Right ventricle myocardium inferior (tissue), 1 donor: Measurements from ENCODE around the gene KLHL20. TPM values are rescaled to one million over a fixed set of nuclear protein-coding genes. Genes with fewer than 3 reads are reported as not detected.
A peak's percentile ranks its signal among the peaks of the same experiment; 100 is the strongest.
"Not testable (repeated sequence)": the region's sequence is repeated elsewhere in the genome, so short reads cannot be mapped to it uniquely, and the experiment has no call there.

Experiments
- ATAC-seq: fragments of 200-7000 bp; cut with Tn5 transposase; one replicate; pipeline ENCODE4 v1.9.1; 2020; ENCODE audit warnings: mild to moderate bottlenecking, moderate library complexity
- DNase-seq: peaks from one replicate; pipeline ENCODE4 v3.0.0; 2021; ENCODE audit errors: missing footprints
- intact Hi-C: fragments of 100-400 bp; cut with DNase I; formaldehyde crosslinking; loops from one replicate; pipeline ENCODE4 v1.11.0; 2022
- total RNA-seq: library from RNA; stranded (reverse); fragmentation: NEBNext Ultra II Directional; extraction: Animal tissue kit (Norgen Biotek cat#: 25700); gene quantifications from one replicate; pipeline ENCODE4 v1.2.1, GENCODE V29; 2021
- donor health status: DM: no; HTN: yes; CAD: no; lungs with severe emphysema.

The KLHL20 gene
- total RNA-seq, 1 donor from 2014 or later, result 16.5 TPM

DNA sequence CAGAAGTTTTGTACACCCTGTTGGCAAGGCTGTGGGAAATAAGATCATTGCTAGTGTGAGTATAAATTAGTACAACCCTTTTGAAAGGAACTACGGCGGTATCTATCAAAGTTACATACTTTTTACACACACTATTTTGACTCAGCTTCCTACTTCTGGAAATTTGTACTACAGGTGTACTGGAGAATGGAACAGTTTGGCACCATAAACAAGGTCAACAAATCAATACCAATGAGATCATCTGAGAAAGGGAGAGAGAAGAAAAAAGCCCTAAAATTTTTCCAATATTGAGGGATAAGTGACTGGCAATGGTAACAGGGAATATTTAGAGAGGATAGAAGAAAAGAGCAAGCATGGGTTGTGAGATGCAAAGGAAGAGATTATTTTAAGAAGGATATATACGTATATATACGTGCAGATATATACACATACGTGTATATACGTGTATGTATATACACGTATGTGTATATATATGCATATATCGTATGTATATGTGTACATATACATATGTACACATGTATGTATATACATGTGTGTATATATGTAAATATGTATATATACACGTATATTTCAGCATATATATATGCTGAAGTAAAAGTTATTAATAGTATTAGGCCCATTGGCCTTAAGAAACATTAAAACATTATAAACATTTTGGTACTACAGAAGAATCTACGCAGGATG is 27.6 kb downstream of the KLHL20 start:
- ATAC-seq (no peak), DNase-seq (no peak)
- intact Hi-C loops, result no loop called here

DNA sequence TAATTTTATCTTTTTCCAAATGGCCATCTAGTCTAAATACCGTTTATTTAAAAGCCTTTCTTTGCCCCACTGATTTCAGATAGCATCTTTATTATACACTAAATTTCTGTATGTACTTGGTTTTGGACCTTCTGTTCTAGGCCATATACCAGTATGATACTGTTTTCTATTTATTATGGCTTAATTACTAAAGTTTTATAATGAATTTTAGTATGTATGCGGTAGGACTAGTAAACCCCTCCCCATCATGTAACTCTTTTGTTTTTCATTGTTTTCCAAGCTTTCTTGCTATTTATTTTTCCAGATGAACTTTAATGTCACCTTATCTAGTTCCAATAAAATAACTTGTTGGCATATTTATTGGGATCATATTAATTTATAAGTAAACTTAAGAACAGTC is 29.9 kb downstream of the KLHL20 start:
- no peak for DNase-seq
- intact Hi-C loops, result no loop called here
- ATAC-seq, result no peak

DNA sequence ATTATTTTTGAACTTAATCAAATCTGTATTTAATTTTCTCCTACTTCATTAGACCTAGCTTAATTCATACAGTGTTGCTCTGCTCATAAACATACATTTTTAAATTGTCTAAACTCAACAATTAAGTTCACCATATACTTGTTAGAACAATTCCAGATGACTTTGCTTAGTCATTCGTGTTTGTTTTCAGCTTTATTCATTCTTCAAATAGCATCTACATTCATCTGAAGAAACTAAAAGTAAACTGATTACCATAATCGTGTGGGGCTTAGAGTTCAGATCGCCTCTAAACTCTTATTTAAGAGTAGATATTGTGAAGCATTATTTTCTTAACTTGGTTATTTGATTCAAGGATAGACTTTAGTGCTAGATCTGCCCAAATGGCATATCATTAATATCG is 34.4 kb downstream of the KLHL20 start:
- no peak for ATAC-seq
- intact Hi-C loops, result no loop called here
- DNase-seq, result no peak

DNA sequence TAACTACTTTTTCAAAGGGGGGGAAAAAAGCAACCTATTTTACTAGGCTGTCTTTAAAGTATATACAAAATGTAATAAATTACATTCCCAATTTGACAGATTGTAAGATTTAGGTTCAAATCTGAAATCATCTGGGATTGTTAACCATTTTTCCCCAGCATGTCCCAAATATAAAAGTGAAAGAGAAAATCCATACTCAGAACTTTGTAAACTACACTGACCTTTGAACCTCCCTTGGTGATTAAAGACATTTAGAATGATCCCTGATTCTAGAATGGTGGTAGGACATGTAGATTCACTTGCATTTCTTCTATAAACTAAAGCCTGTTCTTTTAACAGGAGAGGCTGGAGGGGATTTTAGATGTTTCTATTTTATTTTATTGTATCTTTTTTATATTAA is 39.0 kb downstream of the KLHL20 start:
- ATAC-seq, result no peak
- no peak for DNase-seq
- intact Hi-C loops, result no loop called here

DNA sequence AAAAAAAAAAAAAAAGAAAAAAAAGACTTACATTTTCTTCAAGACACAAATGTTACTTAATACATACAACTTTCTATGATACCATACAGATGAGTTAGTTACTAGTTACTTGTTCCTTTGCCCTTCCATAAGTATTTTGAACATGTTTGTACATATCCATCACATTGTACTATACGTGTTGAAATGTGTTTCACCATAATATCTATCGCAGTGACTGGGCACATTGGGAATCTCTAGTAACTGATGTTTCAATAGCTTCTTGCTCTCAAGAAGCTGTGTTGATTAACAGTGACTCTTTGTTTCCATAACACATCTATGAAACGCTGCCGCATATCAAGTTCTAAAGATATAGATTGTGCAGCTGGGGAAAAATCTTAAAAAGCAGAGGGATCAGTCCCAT is 42.9 kb downstream of the KLHL20 start:
- intact Hi-C loops, result no loop called here
- no peak for ATAC-seq

DNA sequence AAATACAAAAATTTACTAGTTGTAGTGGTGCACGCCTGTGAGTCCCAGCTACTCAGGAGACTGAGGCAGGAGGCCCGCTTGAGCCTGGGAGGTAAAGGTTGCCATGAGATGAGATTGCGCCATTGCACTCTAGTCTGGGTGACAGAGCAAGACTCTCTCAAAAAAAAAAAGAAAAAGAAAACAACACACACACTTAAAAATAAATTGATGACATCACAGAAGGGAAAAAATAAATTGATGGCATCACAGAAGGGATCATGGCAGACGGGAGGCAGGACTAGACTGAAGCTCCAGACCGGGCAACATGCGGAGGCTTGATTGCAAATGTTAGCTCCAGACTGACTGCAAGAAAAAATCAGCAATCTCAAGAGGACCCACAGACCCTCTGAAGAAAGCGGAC is 43.3 kb downstream of the KLHL20 start:
- intact Hi-C loops, result no loop called here
- ATAC-seq (no peak), DNase-seq (no peak)

More for the DNA sequence above, 42.9 kb downstream of the KLHL20 start:
- no peak for DNase-seq

DNA sequence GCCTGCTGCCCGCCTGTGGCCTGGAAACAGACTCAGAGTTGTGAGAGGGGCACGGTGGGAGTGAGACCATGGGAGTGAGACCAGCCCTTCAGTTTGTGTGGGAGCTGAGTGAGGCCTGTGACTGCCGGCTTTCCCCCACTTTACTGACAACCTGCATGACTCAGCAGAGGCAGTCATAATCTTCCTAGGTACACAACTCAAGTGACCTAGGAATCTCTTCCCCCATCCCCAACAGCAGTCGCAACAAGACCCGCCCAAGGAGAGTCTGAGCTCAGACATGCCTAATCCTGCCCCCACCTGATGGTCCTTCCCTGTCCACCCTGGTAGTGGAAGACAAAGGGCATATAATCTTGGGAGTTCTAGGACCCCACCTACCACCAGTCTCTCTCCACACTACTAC is 44.2 kb downstream of the KLHL20 start:
- ATAC-seq (no peak), DNase-seq (peak; percentile 47)
- intact Hi-C loops, result no loop called here

DNA sequence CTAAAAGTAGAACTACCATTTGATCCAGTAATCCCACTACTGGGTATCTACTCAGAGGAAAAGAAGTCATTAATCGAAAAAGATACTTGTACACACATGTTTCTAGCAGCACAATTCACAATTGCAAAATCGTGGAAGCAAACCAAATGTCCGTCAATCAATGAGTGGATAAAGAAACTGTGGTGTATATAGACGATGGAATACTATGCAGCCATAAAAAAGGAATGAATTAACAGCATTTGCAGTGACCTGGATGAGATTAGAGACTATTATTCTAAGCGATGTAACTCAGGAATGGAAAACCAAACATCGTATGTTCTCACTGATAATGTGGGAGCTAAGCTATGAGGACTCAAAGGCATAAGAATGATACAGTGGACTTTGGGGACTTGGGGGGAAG is 49.5 kb downstream of the KLHL20 start:
- DNase-seq, ATAC-seq, intact Hi-C loops: not testable (repeated sequence)

DNA sequence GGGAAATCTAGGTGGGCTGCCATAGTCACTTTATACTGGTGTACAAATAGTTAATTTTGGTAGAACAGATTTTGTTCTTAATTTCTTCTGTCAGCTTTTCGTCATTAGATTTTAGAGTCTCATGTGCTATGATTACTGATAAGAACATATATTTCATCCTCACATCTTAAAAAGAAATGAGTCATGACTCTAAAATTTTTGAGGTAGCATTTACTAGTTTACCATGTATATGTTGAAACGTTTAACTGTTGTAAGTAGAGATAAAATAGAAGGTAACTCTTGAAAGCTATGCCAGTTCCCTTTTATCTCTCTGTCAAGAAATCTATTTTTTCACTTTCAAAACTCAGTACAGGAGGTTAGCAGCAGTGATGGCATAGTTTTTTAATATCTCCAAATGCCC is 53.4 kb downstream of the KLHL20 start:
- ATAC-seq (no peak), DNase-seq (no peak)
- intact Hi-C loops, result no loop called here

DNA sequence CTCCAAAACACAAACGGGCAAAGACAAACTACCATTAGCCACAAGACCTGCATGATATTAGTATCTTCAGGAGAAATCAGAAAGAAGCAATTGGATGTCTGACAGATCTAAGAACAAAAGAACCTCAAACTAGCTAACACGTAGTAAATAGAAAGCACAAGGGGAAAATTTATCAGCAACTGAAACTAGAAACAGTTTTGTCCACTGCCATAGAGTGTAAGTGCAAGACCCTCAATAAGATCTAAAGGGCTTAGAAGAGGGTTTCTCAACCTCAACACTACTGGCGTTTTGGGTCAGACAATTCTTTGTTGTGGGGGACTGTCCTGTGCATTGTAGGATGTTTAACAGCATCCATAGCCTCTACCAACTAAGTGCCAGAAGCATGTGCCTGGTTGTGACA is 54.0 kb downstream of the KLHL20 start:
- intact Hi-C loops, result no loop called here
- DNase-seq (no peak), ATAC-seq (no peak)

DNA sequence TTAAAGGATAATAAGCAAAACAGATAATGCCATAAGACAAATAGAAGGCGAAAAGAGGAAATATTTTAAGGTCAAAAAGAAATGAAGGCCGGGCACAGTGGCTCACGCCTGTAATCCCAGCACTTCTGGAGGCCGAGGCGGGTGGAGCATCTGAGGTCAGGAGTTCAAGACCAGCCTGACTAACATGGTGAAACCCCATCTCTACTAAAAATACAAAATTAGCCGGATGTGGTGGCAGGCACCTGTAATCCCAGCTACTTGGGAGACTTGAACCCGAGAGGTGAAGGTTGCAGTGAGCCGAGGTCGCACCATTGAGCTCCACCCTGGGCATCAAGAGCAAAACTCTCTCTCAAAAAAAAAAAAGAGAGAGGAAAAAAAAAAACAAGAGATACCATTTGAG is 55.5 kb downstream of the KLHL20 start:
- ATAC-seq, DNase-seq, intact Hi-C loops: not testable (repeated sequence)

DNA sequence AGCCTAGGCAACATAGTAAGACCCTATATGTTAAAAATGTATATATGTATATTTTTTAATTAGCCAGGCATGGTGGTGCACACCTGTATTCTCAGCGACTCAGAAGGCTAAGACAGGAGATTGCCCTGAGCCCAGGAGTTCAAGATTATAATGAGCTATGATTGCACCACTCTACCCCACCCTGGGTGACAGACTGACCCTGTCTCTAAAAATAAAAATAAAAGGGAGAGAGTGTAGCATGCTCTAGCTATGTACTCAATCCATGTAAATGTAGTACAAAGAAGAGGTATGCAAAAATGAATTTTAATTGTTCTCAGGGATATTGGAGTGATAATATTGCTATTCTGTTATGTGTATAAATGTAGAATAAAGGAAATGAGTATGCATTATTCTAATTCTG is 56.8 kb downstream of the KLHL20 start:
- ATAC-seq (no peak), DNase-seq (no peak)
- intact Hi-C loops, result no loop called here

DNA sequence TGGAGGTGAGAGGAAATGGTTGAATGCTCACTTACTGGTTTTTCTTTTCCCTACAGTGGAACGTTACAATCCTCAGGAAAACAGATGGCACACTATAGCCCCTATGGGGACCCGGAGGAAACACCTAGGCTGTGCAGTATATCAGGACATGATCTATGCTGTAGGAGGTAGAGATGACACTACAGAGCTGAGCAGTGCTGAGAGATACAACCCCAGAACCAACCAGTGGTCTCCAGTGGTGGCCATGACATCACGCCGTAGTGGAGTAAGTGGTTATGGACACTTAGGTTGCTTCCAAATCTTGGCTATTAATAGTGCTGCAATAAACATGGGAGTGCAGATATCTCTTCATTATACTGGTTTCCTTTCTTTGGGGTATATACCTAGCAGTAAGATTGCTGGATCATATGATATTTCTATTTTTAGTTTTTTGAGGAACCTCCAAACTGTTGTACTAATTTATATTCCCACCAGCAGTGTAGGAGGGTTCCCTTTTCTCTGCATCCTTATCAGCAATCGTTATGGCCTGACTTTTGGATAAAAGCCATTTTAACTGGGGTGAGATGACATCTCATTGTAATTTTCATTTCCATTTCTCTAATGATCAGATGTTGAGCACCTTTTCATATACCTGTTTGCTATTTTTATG is 60.9 kb downstream of the KLHL20 start:
- DNase-seq, result no peak
- intact Hi-C loops, result loop anchor here (5.0 kb wide), 1 partner anchor 343 kb away; no protein-coding TSS in a partner anchor
- ATAC-seq, result no peak

DNA sequence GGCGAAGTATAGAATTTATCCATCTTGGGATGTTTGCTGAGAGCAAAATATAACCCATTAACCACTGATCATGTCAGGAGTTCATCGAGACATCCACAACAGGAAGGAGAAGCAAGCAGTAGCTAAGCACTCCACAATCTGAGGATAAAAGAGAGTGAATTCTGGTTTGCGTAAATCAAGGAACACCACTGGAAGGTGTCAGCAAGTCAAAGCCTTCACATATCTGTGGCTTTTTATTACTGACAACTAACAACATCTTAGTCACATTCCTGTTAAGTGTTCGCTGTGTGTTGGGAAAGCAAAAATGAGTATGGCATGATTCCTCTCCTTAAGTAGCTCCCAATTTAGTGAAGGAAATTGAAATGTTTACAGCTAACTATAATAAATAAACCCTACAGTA is 65.2 kb downstream of the KLHL20 start:
- ATAC-seq, result no peak
- intact Hi-C loops, result loop anchor here (5.0 kb wide), 1 partner anchor 348 kb away; no protein-coding TSS in a partner anchor
- DNase-seq, result no peak

DNA sequence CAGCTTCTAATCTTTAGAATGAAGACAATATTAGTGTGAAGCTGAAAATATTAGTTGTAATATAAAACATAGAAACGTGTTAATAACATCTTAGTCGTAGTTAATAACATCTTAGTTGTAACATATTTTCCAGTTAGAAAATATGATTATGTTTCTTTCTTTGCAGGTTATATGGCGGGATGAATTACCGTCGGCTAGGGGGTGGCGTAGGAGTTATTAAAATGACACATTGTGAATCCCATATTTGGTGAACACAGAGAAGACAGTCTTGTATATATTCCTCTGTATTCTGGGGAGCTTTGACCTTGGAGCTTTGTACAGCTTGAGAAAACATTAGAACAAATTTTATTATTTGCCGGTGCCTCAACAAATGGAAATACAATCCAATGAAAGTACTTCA is 70.2 kb downstream of the KLHL20 start:
- ATAC-seq, result no peak

DNA sequence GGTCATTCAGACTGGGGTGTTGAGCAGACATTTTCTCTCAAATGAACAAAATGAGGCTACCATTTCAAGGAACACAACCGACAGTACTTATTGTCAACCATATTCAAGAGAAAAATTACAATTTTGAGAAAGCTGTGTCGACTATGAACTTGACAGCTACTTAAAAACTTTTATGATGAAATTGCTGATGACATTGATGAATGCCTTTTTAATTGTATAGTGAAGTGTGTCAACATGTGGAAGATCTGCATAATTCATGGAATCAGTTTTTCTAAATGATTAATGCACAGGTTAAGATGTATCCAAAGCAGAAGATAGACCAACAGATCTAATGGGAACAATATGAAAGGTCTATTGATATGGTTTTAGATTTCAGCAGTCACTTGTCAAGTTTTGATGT is 75.1 kb downstream of the KLHL20 start:
- DNase-seq (no peak), ATAC-seq (no peak)
- intact Hi-C loops, result no loop called here

More for the DNA sequence above, 70.2 kb downstream of the KLHL20 start:
- intact Hi-C loops, result no loop called here
- no peak for DNase-seq

DNA sequence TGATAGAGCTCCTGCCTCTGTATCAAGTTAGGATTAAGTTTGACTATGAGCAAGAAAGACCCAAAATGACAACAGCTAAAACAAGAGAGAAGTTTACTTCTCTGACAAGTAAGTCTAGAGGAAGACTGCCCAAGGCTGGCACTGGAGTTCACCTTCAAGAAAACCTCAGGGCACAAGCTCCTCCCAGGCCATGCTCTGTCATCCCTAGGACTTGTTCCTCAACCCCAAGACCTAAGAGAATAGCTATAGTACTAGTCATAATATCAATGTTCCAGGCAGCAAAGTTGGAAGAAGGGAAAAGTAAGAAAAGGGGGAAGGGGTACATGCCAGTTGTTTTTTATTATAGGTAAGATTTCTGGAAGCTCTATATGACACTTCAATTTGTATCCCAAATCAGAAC is 83.3 kb downstream of the KLHL20 start:
- DNase-seq (no peak), ATAC-seq (no peak)
- intact Hi-C loops, result no loop called here

DNA sequence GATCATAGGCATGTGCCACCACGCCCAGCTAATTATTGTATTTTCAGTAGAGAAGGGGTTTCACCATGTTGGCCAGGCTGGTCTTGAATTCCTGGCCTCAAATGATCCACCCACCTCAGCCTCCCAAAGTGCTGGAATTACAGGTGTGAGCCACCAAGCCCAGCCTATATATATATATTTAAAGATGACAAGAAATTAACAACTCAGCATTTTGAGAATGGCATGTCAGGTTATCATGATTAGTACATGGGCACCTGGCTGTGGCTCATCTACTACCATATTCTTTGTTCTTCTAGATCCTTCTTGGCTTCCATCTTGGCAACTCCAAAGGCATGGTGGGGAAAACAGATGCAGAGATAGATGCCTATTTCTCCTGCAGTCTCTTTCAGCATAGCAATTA is 85.2 kb downstream of the KLHL20 start:
- intact Hi-C loops, DNase-seq, ATAC-seq: not testable (repeated sequence)

DNA sequence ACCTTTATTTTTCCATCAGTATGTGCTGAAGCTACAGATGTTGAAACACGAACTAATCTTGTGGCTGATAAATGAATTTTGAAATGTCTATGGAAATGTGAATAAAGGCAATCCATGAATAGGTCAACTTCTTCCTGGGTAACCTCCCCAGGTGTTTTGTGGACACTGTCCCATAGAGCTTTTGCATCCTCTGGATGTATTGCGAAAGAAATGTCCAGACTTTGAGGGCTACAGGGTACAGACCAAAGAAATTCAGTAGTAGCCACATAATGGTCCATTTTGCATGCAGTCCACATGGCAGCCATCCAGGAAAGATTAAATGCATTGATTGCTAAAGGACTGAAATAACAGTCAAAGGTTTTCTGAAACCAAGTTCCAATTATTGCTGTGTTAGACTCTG is 88.2 kb downstream of the KLHL20 start:
- intact Hi-C loops, result no loop called here
- no peak for DNase-seq
- ATAC-seq, result no peak

DNA sequence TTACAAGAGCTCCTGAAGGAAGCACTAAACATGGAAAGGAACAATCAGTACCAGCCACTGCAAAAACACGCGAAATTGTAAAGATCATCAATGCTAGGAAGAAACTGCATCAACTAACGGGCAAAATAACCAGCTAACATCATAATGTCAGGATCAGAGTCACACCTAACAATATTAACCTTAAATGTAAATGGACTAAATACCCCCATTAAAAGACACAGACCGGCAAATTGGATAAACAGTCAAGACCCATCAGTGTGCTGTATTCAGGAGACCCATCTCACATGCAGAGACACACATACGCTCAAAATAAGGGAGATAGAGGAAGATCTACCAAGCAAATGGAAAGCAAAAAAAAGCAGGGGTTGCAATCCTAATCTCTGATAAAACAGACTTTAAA is 98.9 kb downstream of the KLHL20 start:
- intact Hi-C loops, ATAC-seq, DNase-seq: not testable (repeated sequence)

DNA sequence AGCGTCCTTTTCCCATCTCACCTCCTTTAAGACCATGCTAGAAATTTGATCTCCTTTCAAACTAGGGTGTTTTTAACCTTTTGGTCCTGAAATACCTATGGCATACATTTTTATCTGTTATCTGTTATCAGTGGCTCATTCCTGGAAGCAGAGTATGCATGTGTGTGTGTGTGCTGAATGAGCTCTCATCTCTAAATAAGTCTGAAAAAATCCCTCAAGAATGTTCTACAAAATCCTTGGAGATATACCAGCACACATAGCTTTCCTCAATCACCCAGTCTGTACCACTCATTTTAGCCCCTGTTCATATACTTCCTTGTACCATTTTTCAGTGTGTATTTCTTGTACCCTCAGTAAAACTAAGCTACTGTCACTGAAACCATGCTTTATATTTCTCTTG is 103.7 kb downstream of the KLHL20 start:
- intact Hi-C loops, result no loop called here
- ATAC-seq (no peak), DNase-seq (no peak)
